GM18526 (cell line): ENCODE measurements around the gene HMCN2.

Source experiments
- POLR2A ChIP-seq: IDR thresholded peaks from 3 replicates; pipeline ENCODE4 v1.6.1; 2011; ENCODE audit not compliant: insufficient read length; ENCODE audit errors: extremely low read depth

Gene HMCN2

DNA sequence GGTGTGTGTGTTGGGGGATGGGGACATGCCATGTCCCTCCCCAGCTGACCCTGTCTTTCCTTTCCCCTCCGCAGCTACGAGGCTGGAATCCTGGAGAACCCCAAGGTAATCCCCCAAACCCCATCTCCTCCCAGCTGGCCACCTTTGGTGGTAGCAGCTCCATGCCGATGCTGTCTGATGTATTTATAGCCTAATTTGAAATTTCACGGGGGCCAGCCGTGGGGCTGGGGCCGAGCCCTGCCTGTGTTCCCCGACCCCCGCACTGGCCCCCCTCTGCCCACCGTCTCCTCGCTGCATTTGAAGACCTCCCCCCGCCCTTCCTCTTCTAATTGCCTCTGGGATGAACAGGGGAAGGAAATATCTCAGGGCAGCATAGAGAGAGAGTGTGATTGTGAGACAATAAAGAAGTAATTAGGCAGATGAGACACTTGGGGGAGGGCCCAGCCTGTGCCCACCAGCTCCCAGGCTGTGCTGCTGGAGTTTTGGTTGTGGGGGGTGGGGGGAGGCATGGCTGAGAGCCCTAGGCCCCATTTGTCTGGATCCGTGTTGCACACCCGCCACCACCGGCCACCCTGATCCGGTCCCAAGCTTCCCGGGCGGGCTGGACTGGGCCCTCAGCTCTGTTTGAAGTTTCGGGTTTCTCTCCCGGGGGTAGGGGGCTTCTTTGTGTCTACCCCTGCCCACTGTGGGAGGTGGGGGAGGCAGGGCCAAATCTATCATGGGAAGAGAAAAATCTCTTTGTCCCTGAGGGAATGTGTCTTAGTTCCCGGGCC, 206.0 kb downstream of the HMCN2 start:
- TF ChIP-seq POLR2A = no peak

DNA sequence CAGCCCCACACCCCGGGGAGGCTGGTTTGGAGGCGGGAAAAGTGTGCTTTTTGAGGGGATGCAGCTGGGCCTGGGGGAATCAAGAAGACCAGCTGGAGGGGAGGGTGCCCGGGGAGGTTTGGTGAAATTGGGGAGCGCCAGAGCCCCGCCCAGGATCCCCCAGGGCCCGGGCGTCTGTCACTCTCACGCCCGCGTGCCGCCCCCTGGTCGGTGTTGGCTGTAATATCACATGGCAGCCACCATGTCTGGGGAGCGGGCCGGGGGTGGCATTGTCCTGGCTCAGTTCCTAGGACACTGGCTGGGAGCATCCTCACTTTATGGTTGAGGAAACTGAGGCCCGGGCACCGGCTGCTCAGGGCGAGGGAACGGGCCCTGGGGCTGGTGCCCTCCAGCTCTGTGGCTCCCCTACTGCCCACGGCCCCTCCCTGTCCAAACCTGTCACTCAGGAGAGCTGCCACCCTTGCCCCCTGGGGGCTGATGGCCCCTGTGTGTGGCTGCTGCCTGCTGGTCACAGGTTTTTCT, 206.7 kb downstream of the HMCN2 start:
- no peak for TF ChIP-seq POLR2A

DNA sequence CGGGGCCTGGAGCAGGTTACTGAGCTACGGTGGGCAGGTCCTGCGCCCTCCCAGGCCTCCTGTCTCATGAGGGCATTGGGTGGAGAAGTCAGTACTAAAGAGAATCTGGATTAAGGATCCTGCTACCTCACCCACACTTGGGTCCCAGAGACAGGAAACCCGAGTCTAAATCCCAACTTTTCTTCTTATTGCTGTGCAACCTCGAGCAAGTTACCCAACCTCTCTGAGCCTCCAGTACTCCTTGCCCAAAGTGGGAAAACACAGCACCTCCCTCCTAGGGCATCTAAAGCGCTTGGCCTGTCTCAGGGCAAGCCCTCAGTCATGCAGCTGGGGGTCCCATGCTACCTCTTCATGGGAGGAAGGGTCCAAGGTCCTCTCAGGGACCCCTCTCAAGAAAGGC, 207.4 kb downstream of the HMCN2 start:
- no peak for TF ChIP-seq POLR2A

DNA sequence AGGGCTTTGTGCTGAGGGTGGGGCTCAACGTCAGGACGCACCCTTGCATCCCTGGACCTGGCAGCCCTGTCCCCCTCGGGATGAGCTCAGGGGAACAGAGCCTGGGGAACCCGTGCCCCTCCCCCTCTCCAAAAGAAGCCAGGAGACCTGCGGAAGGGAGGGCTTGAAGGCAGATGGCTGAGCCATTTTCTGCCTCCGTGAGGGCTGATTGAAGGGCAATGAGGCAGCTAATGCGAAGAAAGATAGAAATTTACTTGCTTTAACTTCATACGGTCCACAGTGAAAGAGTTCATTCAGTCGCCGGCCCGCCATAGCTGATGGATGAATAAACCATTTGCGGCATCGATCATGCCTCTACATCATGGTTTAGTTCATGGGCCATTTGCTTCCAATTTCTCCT, 208.0 kb downstream of the HMCN2 start:
- TF ChIP-seq POLR2A = no peak

DNA sequence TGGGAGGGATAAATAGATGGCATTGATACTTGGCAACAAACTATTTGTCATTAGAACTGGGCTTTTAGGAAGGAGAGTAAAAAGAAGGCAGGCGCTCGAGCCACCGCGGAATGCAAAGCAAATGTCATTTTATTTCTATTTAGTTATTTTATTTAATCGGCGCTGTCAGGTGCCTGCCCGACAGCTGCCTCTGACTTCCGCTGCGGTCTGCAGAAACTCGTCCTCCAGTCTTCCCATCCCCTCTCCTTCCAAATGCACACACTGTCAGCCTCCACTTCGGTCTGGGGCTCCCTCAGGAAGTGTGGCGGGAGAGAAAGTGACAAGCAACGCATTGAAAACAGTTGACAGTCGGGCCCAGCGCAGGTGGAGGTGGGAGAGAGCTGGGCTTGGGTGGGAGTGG, 208.5 kb downstream of the HMCN2 start:
- no peak for TF ChIP-seq POLR2A

DNA sequence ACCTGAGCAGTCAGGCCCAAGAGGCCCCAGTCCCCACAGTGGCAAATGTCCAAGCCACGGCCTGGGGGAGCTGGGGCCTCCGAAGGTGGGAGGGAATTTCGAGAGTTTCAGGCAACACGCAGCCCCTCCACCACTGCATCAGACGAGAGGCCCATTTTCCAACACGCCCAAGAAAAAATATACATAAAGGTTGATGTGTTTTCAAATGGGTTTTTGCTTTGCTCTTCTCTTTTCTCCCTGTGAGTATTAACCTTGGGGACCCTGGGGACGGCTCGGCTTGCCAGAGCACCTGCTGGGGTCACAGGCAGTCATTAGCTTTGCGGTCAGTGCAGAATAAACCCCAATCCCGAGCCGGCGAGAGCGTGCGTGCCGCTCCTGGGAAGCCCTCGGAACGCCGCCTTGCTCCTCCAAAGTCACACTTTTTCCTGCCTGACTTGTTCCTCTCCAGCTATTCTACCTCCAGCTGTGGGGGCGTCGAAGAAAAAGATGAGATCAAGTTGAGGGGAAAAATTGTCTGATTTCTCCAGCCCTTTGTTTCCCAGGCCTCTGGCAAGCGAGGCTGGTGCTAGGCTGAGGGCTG, 210.7 kb downstream of the HMCN2 start:
- no peak for TF ChIP-seq POLR2A

DNA sequence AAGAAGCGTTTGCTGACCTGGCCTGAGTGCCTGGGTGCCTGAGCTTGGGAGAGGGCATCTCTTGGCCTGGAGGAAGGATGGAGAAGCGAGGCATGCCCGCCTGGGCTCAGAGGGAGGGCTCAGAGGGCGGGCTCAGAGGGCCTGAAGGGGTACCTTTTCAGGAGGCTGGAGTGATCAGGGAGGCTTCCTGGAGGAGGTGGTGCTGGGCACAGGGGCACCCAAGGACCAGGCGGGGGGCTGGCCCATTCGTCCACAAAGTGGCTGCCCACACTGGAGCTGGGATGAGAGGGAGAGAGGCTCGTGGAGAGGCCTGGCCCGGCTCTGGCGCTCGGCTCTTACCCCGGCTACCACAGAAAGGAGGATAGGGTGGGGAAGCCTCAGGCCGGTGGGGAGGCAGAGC, 212.0 kb downstream of the HMCN2 start:
- TF ChIP-seq POLR2A = no peak

DNA sequence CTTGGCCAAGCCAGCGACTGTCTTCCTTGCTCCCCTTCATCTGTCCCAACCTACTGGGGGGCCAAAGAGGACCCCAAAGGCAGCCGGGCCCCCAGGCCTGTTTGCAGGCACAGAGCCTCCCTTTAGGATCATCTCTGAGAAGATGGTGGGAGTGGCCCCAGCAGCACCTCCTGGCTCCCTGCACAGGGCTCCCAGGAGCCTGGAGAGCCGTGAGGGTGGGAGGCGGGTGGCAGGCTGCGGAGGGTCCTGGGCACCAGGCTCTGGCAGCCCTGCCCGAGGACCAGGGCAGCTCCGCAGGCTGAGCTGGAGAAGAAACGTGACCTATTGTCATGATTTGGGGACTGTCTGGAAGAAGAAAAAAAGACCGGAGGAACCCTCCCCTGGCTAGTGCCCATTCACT, 212.6 kb downstream of the HMCN2 start:
- no peak for TF ChIP-seq POLR2A

DNA sequence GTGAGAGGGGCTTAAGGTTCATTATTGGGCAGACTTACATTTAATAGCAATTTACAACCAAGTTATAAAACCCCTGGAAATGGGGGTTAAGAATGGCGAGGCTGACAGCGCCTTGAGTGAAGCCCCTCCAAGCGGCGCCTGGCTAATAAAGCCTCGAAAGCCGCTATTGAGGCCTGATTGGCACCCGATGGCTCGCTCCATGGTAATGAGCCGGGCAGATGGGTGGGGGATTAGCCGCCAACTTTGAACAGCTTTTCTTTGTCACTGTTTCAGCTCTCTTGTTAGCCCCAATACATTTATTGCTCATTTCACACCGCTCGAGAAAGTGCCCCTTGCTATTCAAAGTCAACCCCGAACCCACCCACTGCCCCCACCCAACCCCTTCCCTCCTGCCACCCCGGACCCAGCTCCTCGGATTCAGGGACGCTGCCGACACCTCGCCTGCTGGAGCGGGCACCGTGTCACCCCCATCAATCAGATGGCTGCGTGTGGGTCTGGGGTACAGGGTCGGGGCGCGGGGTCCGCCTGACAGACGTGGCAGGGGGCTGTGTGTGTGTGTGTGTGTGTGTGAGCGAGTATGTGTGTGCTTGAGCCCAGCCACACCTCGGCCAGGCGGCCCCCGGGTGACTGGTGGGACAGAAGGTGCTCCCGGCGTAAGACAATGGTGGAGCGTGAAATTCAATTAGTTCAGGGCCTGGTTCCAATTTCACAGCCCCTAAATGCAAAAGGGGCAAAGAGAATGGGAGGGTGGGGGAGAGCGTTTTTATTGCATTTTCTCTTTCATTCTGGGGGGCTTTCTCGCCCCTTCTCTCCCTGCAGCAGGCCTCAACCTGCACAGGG, 213.4 kb downstream of the HMCN2 start:
- TF ChIP-seq POLR2A = no peak

DNA sequence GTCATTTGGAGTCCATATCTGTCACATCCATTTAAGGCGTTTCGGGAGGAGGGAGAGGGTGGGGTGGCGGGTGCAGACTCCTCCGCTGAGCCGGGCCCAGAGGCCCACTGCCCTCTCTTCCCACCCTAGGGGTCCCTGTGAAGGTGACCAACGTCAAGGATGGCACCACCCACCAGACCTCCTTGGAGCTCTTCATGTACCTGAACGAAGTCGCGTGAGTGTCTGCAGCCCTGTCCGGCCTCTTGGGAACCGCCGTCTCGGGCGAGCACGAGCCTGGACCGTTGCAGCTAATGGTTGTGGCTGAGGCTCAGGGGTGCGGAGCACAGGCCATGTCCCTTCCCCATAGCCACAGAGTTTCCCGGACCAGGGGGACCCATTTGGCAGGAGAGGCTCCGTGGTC, 214.0 kb downstream of the HMCN2 start:
- TF ChIP-seq POLR2A = no peak

DNA sequence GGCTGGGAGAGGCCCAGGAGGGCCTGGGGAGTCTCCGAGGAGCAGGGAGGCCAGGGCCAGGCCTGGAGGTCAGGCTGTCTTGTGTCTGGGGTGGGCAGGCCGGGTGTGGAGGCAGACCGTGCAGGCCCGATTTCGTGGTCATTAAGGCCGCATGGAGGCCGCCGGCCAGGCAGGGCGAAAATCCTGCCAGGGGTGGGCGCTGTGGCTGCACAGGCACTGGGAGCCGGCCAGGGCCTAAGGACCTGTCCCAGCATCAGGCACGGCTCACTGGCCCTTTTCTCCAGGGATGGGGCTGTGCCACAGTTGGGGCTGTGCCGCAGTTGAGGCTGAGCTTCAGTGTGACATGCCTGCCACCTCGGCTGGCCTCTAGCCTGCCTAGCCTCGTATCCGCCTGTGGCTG, 215.1 kb downstream of the HMCN2 start:
- no peak for TF ChIP-seq POLR2A

DNA sequence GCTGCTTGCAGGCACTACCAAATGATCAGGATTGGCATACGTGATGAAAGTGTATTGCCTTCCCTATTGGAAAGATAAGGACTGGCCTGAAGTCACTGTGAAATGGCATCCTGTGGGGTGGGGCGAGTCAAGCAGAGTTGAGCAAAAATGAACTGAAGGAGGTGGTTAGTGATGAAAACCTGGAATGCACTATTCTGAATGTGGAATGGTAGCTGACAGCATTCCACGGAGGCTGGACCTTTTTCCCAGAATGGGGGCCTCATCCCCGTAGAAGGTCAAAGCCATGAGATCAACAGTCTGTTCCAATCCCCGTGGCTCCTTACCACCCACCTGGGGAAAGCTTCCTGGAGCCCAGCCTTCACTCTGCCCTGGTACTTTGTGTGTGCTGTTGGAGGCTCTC, 216.9 kb downstream of the HMCN2 start:
- TF ChIP-seq POLR2A = no peak

DNA sequence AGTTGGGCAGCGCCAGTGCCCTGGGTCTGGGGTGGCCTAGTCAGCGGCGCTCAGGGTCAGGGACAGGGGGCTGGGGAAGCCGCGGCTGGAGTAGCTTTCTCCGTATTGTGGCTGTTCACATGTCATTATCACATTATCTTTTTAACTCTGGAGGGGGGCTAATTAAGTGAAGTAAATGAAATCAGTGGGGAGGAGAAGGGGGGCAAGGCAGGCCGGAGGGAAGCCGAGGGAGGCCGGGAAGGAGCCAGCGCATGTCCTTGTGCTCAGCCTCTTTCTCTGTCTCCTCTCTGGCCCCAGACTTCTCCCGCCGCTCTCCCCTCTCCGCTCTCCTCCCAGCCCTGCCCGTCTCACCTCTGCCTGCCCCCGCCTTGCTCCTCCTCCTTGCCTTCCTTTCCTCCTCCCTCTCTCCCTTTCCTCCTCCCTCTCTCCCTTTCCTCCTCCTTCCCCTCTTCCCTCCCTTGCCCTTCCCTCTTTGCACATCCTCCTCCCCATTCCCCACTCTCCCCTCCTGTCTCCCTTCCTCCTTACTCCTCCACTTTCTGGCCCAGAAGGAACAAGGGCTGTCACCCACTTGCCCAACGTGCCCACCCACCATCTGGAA, 217.9 kb downstream of the HMCN2 start:
- TF ChIP-seq POLR2A = no peak
